ENCODE results near the gene CD58.
A peak's percentile ranks its signal among the peaks of the same experiment; 100 is the strongest.
"Not testable (repeated sequence)": the region's sequence is repeated elsewhere in the genome, so short reads cannot be mapped to it uniquely, and the experiment has no call there.

The CD58 gene

GRCh38 chr1:116597388-116597787 is 26.6 kb upstream of the CD58 start:
- ATAC-seq, result peak; percentile 74
- H3K4me1 Mint-ChIP-seq, result peaks cover 57% of the 10 kb centered on the region

GRCh38 chr1:116596742-116597307 is 26.0 kb upstream of the CD58 start:
- H3K9me3 Mint-ChIP-seq, H3K4me3 Mint-ChIP-seq, H3K27me3 Mint-ChIP-seq: not testable (repeated sequence)
- peaks cover 57% of the 10 kb centered on the region for H3K4me1 Mint-ChIP-seq
- ATAC-seq, result peak; percentile 73
- peak overlapping the region; percentile 63 for H3K27ac Mint-ChIP-seq
- peaks cover 23% of the 10 kb centered on the region for H3K36me3 Mint-ChIP-seq

More at GRCh38 chr1:116597388-116597787, 26.6 kb upstream of the CD58 start:
- peak overlapping the region; percentile 63 for H3K27ac Mint-ChIP-seq
- H3K9me3 Mint-ChIP-seq, H3K27me3 Mint-ChIP-seq, H3K4me3 Mint-ChIP-seq: not testable (repeated sequence)
- H3K36me3 Mint-ChIP-seq, result peaks cover 18% of the 10 kb centered on the region

GRCh38 chr1:116595946-116596741 is 25.3 kb upstream of the CD58 start:
- Mint-ChIP-seq H3K27ac (peak overlapping the region; percentile 63), H3K36me3 (peaks cover 23% of the 10 kb centered on the region), H3K4me3 (peak overlapping the region; percentile 26), H3K4me1 (peaks cover 57% of the 10 kb centered on the region)
- peak; percentile 63 for ATAC-seq
- H3K27me3 Mint-ChIP-seq, H3K9me3 Mint-ChIP-seq: not testable (repeated sequence)

- not testable (repeated sequence) for ATAC-seq, H3K27me3 Mint-ChIP-seq, H3K9me3 Mint-ChIP-seq, H3K4me3 Mint-ChIP-seq
- Mint-ChIP-seq H3K27ac (peak overlapping the region; percentile 63), H3K36me3 (peaks cover 23% of the 10 kb centered on the region), H3K4me1 (peaks cover 59% of the 10 kb centered on the region)
Measured at GRCh38 chr1:116595065-116595840, 24.4 kb upstream of the CD58 start.

GRCh38 chr1:116593977-116594376 is 23.2 kb upstream of the CD58 start:
- not testable (repeated sequence) for H3K4me3 Mint-ChIP-seq, H3K27me3 Mint-ChIP-seq
- H3K36me3 Mint-ChIP-seq, result peaks cover 29% of the 10 kb centered on the region

GRCh38 chr1:116593401-116593800 is 22.6 kb upstream of the CD58 start:
- ATAC-seq, H3K27me3 Mint-ChIP-seq, H3K4me3 Mint-ChIP-seq, H3K9me3 Mint-ChIP-seq, H3K27ac Mint-ChIP-seq: not testable (repeated sequence)
- Mint-ChIP-seq H3K36me3 (peaks cover 34% of the 10 kb centered on the region), H3K4me1 (peaks cover 65% of the 10 kb centered on the region)

More at GRCh38 chr1:116593977-116594376, 23.2 kb upstream of the CD58 start:
- H3K27ac Mint-ChIP-seq, H3K9me3 Mint-ChIP-seq, ATAC-seq: not testable (repeated sequence)
- H3K4me1 Mint-ChIP-seq, result peaks cover 69% of the 10 kb centered on the region

GRCh38 chr1:116591951-116592605 is 21.3 kb upstream of the CD58 start:
- not testable (repeated sequence) for H3K4me3 Mint-ChIP-seq, H3K27me3 Mint-ChIP-seq, ATAC-seq, H3K9me3 Mint-ChIP-seq, H3K27ac Mint-ChIP-seq
- Mint-ChIP-seq H3K4me1 (peaks cover 70% of the 10 kb centered on the region), H3K36me3 (peaks cover 46% of the 10 kb centered on the region)

GRCh38 chr1:116591006-116591950 is 20.5 kb upstream of the CD58 start:
- H3K36me3 Mint-ChIP-seq, result peaks cover 46% of the 10 kb centered on the region
- not testable (repeated sequence) for H3K9me3 Mint-ChIP-seq, H3K27ac Mint-ChIP-seq, H3K4me3 Mint-ChIP-seq, H3K27me3 Mint-ChIP-seq, ATAC-seq
- H3K4me1 Mint-ChIP-seq, result peaks cover 70% of the 10 kb centered on the region

GRCh38 chr1:116590359-116591005 is 19.7 kb upstream of the CD58 start:
- not testable (repeated sequence) for H3K4me3 Mint-ChIP-seq, H3K27me3 Mint-ChIP-seq, ATAC-seq, H3K9me3 Mint-ChIP-seq
- H3K36me3 Mint-ChIP-seq, result peaks cover 46% of the 10 kb centered on the region
- H3K4me1 Mint-ChIP-seq, result peaks cover 70% of the 10 kb centered on the region
- H3K27ac Mint-ChIP-seq, result peak overlapping the region; percentile 83

GRCh38 chr1:116589101-116589735 is 18.4 kb upstream of the CD58 start:
- Mint-ChIP-seq H3K4me1 (peaks cover 61% of the 10 kb centered on the region), H3K36me3 (peaks cover 40% of the 10 kb centered on the region), H3K27ac (peak overlapping the region; percentile 83)
- not testable (repeated sequence) for H3K27me3 Mint-ChIP-seq, ATAC-seq, H3K9me3 Mint-ChIP-seq, H3K4me3 Mint-ChIP-seq

- H3K4me1 Mint-ChIP-seq, result peaks cover 50% of the 10 kb centered on the region
- peak overlapping the region; percentile 90 for H3K27ac Mint-ChIP-seq
- no peak overlapping the region for H3K4me3 Mint-ChIP-seq
- peaks cover 37% of the 10 kb centered on the region for H3K36me3 Mint-ChIP-seq
- H3K27me3 Mint-ChIP-seq, result no peaks in the 10 kb centered on the region
- ATAC-seq, result no peak
- H3K9me3 Mint-ChIP-seq, result no peaks in the 10 kb centered on the region
Measured at GRCh38 chr1:116587501-116588227, 16.8 kb upstream of the CD58 start.

GRCh38 chr1:116586741-116587143 is 15.9 kb upstream of the CD58 start:
- peak overlapping the region; percentile 90 for H3K27ac Mint-ChIP-seq
- H3K9me3 Mint-ChIP-seq, result no peaks in the 10 kb centered on the region
- H3K4me3 Mint-ChIP-seq, result peak overlapping the region; percentile 6
- peaks cover 47% of the 10 kb centered on the region for H3K4me1 Mint-ChIP-seq
- peak; percentile 86 for ATAC-seq
- H3K27me3 Mint-ChIP-seq, result no peaks in the 10 kb centered on the region
- peaks cover 38% of the 10 kb centered on the region for H3K36me3 Mint-ChIP-seq

- H3K36me3 Mint-ChIP-seq, result peaks cover 39% of the 10 kb centered on the region
- peaks cover 47% of the 10 kb centered on the region for H3K4me1 Mint-ChIP-seq
- no peaks in the 10 kb centered on the region for H3K27me3 Mint-ChIP-seq
- H3K9me3 Mint-ChIP-seq, result no peaks in the 10 kb centered on the region
- ATAC-seq, result no peak
- no peak overlapping the region for H3K4me3 Mint-ChIP-seq
- peak overlapping the region; percentile 90 for H3K27ac Mint-ChIP-seq
Measured at GRCh38 chr1:116585886-116586285, 15.1 kb upstream of the CD58 start.

Data from stimulated activated memory B cell treated with anti-CD40 and anti-IgM and Interleukin-4, amounts not matched to agents 10 μg/mL and 1 μg/mL and 100 μg/mL, for 72 hours (primary cell).